ENCODE data around the gene KRT79.

DNA sequence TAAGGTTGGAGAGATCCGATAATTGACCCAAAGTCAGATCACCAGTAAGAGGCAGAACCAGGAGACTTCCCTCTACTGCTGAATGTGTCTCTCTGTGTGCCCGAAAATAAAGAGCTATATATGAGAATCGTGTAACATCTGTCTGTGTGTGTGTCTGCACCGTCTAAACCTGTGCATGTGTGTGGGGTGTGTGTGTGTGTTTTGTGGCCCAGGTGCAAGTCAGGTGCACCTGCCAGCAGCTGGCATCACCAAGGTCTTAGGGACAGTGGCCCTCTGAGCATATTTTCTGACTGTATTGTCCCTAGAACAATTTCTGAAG is 39.4 kb upstream of the KRT79 start:
- TF ChIP-seq SIN3A (IDR thresholded peaks at IDR 0.05; ENCODE audit: borderline replicate concordance, insufficient read depth, low read length), result no peak
- no peak for TF ChIP-seq TAF1 (IDR thresholded peaks at IDR 0.05; ENCODE audit: borderline replicate concordance, insufficient read depth, low read length)

Data from PFSK-1 (cell line).